ENCODE measurements around the gene CBLC. TPM values are rescaled to one million over a fixed set of nuclear protein-coding genes. Genes with fewer than 3 reads are reported as not detected.

The CBLC gene
- total RNA-seq, 1 donor from 2014 or later: not detected

DNA sequence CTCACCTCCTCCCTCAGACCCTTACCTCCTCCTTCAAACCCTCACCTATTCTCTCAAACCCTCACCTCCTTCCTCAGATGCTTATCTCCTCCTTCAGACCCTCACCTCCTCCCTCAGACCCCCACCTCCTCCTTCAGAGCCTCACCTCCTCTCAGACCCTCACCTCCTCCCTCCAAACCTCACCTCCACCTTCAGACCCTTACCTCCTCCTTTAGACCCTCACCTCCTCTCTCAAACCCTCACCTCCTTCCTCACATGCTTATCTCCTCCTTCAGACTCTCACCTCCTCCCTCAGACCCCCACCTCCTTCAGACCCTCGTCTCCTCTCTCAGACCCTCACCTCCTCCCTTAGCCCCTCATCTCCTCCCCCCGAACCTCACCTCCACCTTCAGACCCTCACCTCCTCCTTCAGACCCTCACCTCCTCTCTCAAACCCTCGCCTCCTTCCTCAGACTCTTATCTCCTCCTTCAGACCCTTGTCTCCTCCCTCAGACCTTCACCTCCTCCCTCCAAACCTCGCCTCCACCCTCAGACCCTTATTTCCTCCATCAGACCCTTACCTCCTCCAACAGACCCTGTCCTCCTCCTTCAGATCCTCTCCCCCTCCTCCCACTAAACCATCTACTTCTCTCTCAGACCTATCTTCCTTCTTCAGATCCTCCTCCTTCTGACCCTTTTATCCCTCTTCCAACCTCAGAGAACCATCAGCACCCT, 31.6 kb upstream of the CBLC start:
- ATAC-seq (no peak), DNase-seq (ENCODE audit: low spot score) (no peak)
- intact Hi-C loops (cut with DNase I): no loop called here

DNA sequence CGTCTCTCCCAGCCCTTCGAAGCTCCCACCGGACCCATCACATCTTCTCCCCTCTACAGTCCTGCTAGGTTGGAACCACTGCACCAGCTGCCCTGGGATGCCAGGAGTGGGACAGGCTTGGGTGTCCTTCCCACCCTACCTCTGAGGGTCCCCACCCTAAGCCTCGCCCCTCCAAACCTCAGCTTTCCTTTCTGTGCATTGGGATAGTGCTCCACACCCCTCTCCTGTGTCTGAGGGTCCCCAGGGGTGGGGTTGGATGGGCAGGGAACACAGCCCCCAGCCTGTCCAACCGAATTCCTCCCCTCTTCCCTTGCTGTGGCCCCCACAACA, 31.1 kb upstream of the CBLC start:
- no peak for ATAC-seq
- intact Hi-C loops (cut with DNase I): no loop called here
- no peak for DNase-seq (ENCODE audit: low spot score)

GRCh38 chr19:44746946-44747738, 30.5 kb upstream of the CBLC start:
- ATAC-seq (peak; percentile 96), DNase-seq (ENCODE audit: low spot score) (peak; percentile 97)
- intact Hi-C loops (cut with DNase I): no loop called here

DNA sequence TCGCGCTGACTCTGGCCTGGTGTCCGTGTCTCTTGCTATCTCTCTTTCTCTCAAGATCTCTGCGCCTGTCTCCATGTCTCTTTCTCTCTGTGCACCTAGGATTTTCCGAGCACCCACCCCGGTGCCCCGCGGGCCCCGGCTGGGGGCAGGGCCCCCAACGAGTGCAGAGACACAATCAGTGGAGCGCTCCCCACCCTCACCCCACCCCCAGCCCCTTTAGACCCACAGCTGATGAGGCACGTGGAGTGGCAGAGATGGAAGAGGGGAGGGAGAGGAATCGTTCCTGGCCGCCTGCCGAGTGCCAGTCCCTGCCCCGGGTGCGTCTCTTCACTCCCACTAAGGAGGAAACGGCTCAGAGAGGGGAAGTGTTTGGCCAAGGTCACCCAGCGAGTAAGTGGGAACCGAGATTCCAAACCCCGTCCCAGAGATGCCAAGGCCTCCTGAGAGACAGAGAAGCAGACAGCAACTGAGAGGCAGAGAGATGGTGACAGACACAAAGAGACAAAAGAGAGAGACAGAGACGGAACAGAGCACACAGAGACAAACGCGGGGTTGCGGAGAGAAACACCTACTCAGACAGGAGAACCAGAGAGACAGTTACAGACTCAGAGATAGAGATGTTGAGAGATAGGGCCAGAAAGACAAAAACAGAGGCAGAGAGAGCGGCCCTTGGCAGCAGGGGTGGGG, 29.8 kb upstream of the CBLC start:
- ATAC-seq: peak; percentile 29
- DNase-seq (ENCODE audit: low spot score): peak; percentile 83
- intact Hi-C loops (cut with DNase I): no loop called here

GRCh38 chr19:44748426-44749254, 29.1 kb upstream of the CBLC start, which contains the start of gene BCL3:
Gene BCL3, plus strand, starts transcription at chr19:44748708. Its CDS starts 83 bp downstream, at chr19:44748791.
- DNase-seq (ENCODE audit: low spot score) (peak; percentile 82), ATAC-seq (peak; percentile 52)
- intact Hi-C loops (cut with DNase I): no loop called here

GRCh38 chr19:44749292-44749691, 28.4 kb upstream of the CBLC start:
- DNase-seq (ENCODE audit: low spot score): no peak
- intact Hi-C loops (cut with DNase I): no loop called here
- ATAC-seq: no peak

DNA sequence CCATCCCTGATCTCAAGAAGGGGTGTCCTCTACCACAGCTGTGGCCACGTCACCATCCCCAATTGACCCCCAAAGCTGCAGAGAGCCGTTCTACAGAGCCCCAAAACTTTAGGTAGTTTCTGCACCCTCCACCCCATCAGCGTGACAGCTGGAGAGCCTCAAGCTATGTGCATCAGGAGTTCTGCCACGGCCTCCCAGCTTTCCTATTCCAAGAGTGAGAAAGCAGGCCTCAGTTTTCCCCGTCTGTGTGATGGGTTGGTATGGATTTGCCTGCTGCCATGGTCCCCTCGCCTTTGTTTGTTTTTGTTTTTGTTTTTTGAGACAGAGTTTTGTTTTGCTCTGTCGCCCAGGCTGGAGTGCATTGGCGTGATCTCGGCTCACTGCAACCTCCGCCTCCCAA, 27.7 kb upstream of the CBLC start:
- intact Hi-C loops (cut with DNase I): no loop called here
- ATAC-seq: no peak
- no peak for DNase-seq (ENCODE audit: low spot score)

- intact Hi-C loops (cut with DNase I): no loop called here
- ATAC-seq: no peak
- no peak for DNase-seq (ENCODE audit: low spot score)
Observed at GRCh38 chr19:44752123-44752815, 25.4 kb upstream of the CBLC start.

- intact Hi-C loops (cut with DNase I): no loop called here
- peak; percentile 94 for DNase-seq (ENCODE audit: low spot score)
- peak; percentile 69 for ATAC-seq
Observed at GRCh38 chr19:44752816-44753625, 24.7 kb upstream of the CBLC start.

DNA sequence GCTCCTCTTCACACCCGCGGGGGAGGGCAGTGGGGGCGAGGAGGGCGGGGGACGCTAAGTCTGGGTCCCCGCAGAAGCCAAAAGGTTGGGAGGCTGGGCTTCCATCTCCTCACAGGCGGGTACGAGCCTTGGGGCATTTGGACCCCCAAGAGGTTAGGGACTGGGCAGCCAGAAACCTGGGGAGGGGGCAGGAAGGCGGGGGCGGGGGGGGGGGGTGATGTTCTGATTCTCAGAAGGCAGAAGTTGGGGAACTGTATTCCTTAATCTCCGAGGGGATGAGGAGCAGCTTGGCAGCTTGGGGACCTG, 24.1 kb upstream of the CBLC start:
- intact Hi-C loops (cut with DNase I): no loop called here
- no peak for ATAC-seq
- no peak for DNase-seq (ENCODE audit: low spot score)

GRCh38 chr19:44753932-44754749, 23.5 kb upstream of the CBLC start:
- ATAC-seq (peak; percentile 74), DNase-seq (ENCODE audit: low spot score) (peak; percentile 95)
- intact Hi-C loops (cut with DNase I): no loop called here

- intact Hi-C loops (cut with DNase I): no loop called here
- DNase-seq (ENCODE audit: low spot score) (no peak), ATAC-seq (no peak)
Observed at GRCh38 chr19:44754750-44755080, 23.0 kb upstream of the CBLC start.

DNA sequence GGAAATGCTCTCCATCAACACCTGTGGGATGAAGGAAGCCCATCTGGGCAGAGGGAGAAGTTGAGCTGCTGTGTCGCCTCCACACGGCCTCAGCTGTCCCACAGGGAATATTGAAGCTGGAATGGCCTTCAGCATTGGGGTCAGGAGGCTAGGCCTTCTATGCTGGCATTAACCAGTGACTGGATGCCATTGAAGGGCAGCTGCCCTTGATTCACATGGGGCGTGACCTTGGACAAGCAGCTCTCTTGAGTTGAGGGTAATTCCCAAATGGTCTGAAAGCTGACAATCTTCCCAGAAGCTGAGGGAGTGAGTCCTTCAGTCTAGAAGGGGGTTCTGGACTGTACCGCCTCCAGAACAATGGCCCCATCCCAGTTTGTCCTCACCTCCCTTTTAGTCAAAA, 22.5 kb upstream of the CBLC start:
- ATAC-seq: no peak
- intact Hi-C loops (cut with DNase I): no loop called here
- no peak for DNase-seq (ENCODE audit: low spot score)

- ATAC-seq: no peak
Observed at GRCh38 chr19:44756089-44756562, 21.6 kb upstream of the CBLC start.

GRCh38 chr19:44757057-44757734, 20.5 kb upstream of the CBLC start:
- DNase-seq (ENCODE audit: low spot score): peak; percentile 87
- peak; percentile 79 for ATAC-seq
- intact Hi-C loops (cut with DNase I): no loop called here

More at GRCh38 chr19:44756089-44756562, 21.6 kb upstream of the CBLC start:
- DNase-seq (ENCODE audit: low spot score): no peak
- intact Hi-C loops (cut with DNase I): no loop called here

DNA sequence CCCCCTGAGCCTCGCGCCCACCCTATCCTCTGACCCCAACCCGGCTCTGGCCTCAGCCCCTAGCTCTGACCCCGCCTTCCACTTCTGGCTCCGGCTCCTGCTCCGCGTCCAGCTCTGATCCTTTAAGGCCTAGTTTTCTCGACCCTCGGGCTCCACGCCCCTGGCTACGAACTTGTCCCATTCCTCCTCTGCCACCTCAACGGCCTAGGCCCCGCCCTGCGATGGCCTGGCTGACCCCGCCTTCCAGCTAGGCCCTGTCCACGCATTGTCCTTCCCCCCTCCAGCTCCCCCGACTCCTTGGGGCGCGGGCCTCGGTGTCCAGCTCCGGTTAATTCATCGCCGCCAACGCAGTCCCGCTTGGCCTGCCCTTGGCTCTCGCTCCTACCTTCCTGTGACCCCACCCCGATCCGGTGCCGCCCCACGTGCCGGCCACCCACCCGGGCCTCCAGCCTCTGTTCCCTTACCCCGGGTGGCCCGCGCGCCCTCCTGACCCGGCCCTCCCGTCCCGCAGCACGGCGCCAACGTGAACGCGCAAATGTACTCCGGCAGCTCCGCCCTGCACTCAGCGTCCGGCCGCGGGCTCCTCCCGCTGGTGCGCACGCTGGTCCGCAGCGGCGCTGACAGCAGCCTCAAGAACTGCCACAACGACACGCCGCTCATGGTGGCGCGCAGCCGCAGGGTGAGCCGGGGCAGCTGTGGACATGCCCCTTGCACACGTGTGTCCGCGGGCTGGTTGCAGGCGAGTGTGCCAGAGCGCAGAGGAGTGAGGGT, 19.8 kb upstream of the CBLC start:
- intact Hi-C loops (cut with DNase I): no loop called here
- peak; percentile 89 for DNase-seq (ENCODE audit: low spot score)
- ATAC-seq: peak; percentile 71
